ENCODE measurements around the gene PSMF1.
"Not testable (repeated sequence)": the region's sequence is repeated elsewhere in the genome, so short reads cannot be mapped to it uniquely, and the experiment has no call there.

Gene PSMF1

GRCh38 chr20:1122388-1123315 is 4.2 kb downstream of the PSMF1 start:
- peak in 3 of 56 donors; percentile 5 to 13 (median 7) for DNase-seq

- no peak for DNase-seq
Observed at GRCh38 chr20:1123666-1124065, 5.3 kb downstream of the PSMF1 start.

GRCh38 chr20:1124421-1124820 is 6.0 kb downstream of the PSMF1 start:
- no peak for DNase-seq

- no peak for DNase-seq
Observed at GRCh38 chr20:1125277-1125676, 6.9 kb downstream of the PSMF1 start.

GRCh38 chr20:1127840-1128239 is 9.4 kb downstream of the PSMF1 start:
- no peak for DNase-seq

GRCh38 chr20:1130058-1130694 is 11.8 kb downstream of the PSMF1 start:
- no peak for DNase-seq

GRCh38 chr20:1130847-1131246 is 12.4 kb downstream of the PSMF1 start:
- DNase-seq, result peak in 2 of 56 donors; percentile 17 to 19

GRCh38 chr20:1131354-1131753 is 13.0 kb downstream of the PSMF1 start:
- DNase-seq, result no peak

- DNase-seq, result no peak
Observed at GRCh38 chr20:1134355-1134754, 16.0 kb downstream of the PSMF1 start.

GRCh38 chr20:1134836-1135235 is 16.4 kb downstream of the PSMF1 start:
- DNase-seq, result no peak

- no peak for DNase-seq
Observed at GRCh38 chr20:1137236-1137635, 18.8 kb downstream of the PSMF1 start.

- peak in 7 of 56 donors; percentile 6 to 35 (median 21) for DNase-seq
Observed at GRCh38 chr20:1144401-1145172, 26.2 kb downstream of the PSMF1 start.

- DNase-seq, result no peak
Observed at GRCh38 chr20:1146957-1147356, 28.6 kb downstream of the PSMF1 start.

- not testable (repeated sequence) for DNase-seq
Observed at GRCh38 chr20:1149812-1150211, 31.4 kb downstream of the PSMF1 start.

GRCh38 chr20:1150218-1150617 is 31.8 kb downstream of the PSMF1 start:
- peak in 1 of 56 donors; percentile 3 for DNase-seq

- DNase-seq, result no peak
Observed at GRCh38 chr20:1150968-1151367, 32.6 kb downstream of the PSMF1 start.

GRCh38 chr20:1154226-1154625 is 35.8 kb downstream of the PSMF1 start:
- no peak for DNase-seq

GRCh38 chr20:1154691-1155090 is 36.3 kb downstream of the PSMF1 start:
- DNase-seq, result no peak

- DNase-seq, result no peak
Observed at GRCh38 chr20:1155342-1155741, 36.9 kb downstream of the PSMF1 start.

- DNase-seq, result no peak
Observed at GRCh38 chr20:1160496-1160895, 42.1 kb downstream of the PSMF1 start.

- DNase-seq, result no peak
Observed at GRCh38 chr20:1160991-1161390, 42.6 kb downstream of the PSMF1 start.

GRCh38 chr20:1163105-1163504 is 44.7 kb downstream of the PSMF1 start:
- DNase-seq, result no peak
